Fibroblast of lung (primary cell): ENCODE measurements around the gene FCER2.

ENCODE experiments used
- CTCF ChIP-seq, 2 donors: IDR thresholded peaks in 1 of 2; conservative IDR thresholded peaks in 1 of 2; 1 replicate in 1 of 2; 2 replicates in 1 of 2; pipeline ENCODE4 v1.5.1; 2011 to 2012; ENCODE audit warnings: low read length in 2 of 2, control low read depth in 1 of 2, inconsistent platforms in 1 of 2, low read depth in 1 of 2, mild to moderate bottlenecking in 1 of 2
- EZH2 ChIP-seq: IDR thresholded peaks from 2 replicates; pipeline ENCODE4 v1.5.1; 2012; ENCODE audit warnings: low read length, control low read depth, mild to moderate bottlenecking; ENCODE audit errors: missing control alignments

GRCh38 chr19:7690779-7691258 is 11.1 kb downstream of the FCER2 start:
- TF ChIP-seq CTCF (conservative IDR thresholded peaks at IDR 0.05 in 1 of 2, IDR thresholded peaks at IDR 0.05 in 1 of 2; ENCODE audit: low read depth in 1 of 2, low read length in 2 of 2) (no peak), EZH2 (no peak)
